Skeletal muscle satellite cell (primary cell): ENCODE data around the gene ZNF771.
"Not testable (repeated sequence)": the region's sequence is repeated elsewhere in the genome, so short reads cannot be mapped to it uniquely, and the experiment has no call there.

ENCODE experiments used
- H3K27me3 ChIP-seq: 2 replicates; pipeline ENCODE4 v1.7.0; 2013; ENCODE audit warnings: low read length; ENCODE audit not compliant: control insufficient read depth, insufficient read depth
- H3K36me3 ChIP-seq: 2 replicates; pipeline ENCODE4 v1.7.0; 2013; ENCODE audit warnings: mild to moderate bottlenecking, control low read depth, low read length; ENCODE audit not compliant: insufficient read depth
- H3K4me1 ChIP-seq: 2 replicates; pipeline ENCODE4 v1.7.0; 2013; ENCODE audit warnings: low read length; ENCODE audit not compliant: control insufficient read depth, insufficient read depth
- H3K4me2 ChIP-seq: 2 replicates; pipeline ENCODE4 v1.7.0; 2013; ENCODE audit warnings: mild to moderate bottlenecking, low read length
- H3K4me3 ChIP-seq: 2 replicates; pipeline ENCODE4 v1.7.0; 2013; ENCODE audit warnings: low read length
- H3K9ac ChIP-seq: 2 replicates; pipeline ENCODE4 v1.7.0; 2013; ENCODE audit warnings: mild to moderate bottlenecking, low read depth, low read length, moderate library complexity
- H3K9me3 ChIP-seq: replicated peaks from 2 replicates; pipeline ENCODE4 v1.7.0; 2013; ENCODE audit warnings: mild to moderate bottlenecking, control low read depth, low read length

Gene ZNF771

GRCh38 chr16:30445408-30446202 is 38.2 kb downstream of the ZNF771 start, which contains the start of gene SEPHS2:
TSS of gene SEPHS2 (minus strand) at chr16:30445874. CDS start at chr16:30445727, 147 bp downstream.
- Histone ChIP-seq H3K9ac (peak within 1 kb of the TSS; percentile 96), H3K9me3 (no peaks in the 10 kb centered on the region), H3K36me3 (peaks cover 16% of the 10 kb centered on the region), H3K4me1 (peaks cover 15% of the 10 kb centered on the region), H3K4me3 (peak within 1 kb of the TSS; percentile 81), H3K4me2 (peak within 1 kb of the TSS; percentile 90), H3K27me3 (no peaks in the 10 kb centered on the region)

- Histone ChIP-seq H3K9me3 (no peaks in the 10 kb centered on the region), H3K4me1 (peaks cover 15% of the 10 kb centered on the region), H3K4me2 (peak overlapping the region; percentile 90), H3K27me3 (no peaks in the 10 kb centered on the region), H3K9ac (peak overlapping the region; percentile 96), H3K36me3 (peaks cover 16% of the 10 kb centered on the region), H3K4me3 (peak overlapping the region; percentile 81)
Measured at GRCh38 chr16:30446203-30446595, 38.8 kb downstream of the ZNF771 start.

- peaks cover 16% of the 10 kb centered on the region for H3K36me3 ChIP-seq
- no peak overlapping the region for H3K4me3 ChIP-seq
- H3K9me3 ChIP-seq, result no peaks in the 10 kb centered on the region
- peaks cover 15% of the 10 kb centered on the region for H3K4me1 ChIP-seq
- no peak overlapping the region for H3K9ac ChIP-seq
- H3K27me3 ChIP-seq, result peaks cover 4% of the 10 kb centered on the region
- no peak overlapping the region for H3K4me2 ChIP-seq
Measured at GRCh38 chr16:30447512-30448226, 40.3 kb downstream of the ZNF771 start.

- no peaks in the 10 kb centered on the region for H3K9me3 ChIP-seq
- peaks cover 15% of the 10 kb centered on the region for H3K4me1 ChIP-seq
- H3K4me3 ChIP-seq, result no peak overlapping the region
- no peak overlapping the region for H3K4me2 ChIP-seq
- H3K27me3 ChIP-seq, result peaks cover 4% of the 10 kb centered on the region
- no peak overlapping the region for H3K9ac ChIP-seq
- peaks cover 7% of the 10 kb centered on the region for H3K36me3 ChIP-seq
Measured at GRCh38 chr16:30449116-30449435, 41.7 kb downstream of the ZNF771 start.

- peaks cover 22% of the 10 kb centered on the region for H3K27me3 ChIP-seq
- not testable (repeated sequence) for H3K9me3 ChIP-seq, H3K9ac ChIP-seq, H3K4me3 ChIP-seq, H3K4me1 ChIP-seq, H3K4me2 ChIP-seq, H3K36me3 ChIP-seq
Measured at GRCh38 chr16:30452709-30453580, 45.5 kb downstream of the ZNF771 start.

- no peaks in the 10 kb centered on the region for H3K4me1 ChIP-seq
- no peaks in the 10 kb centered on the region for H3K36me3 ChIP-seq
- H3K27me3 ChIP-seq, result peaks cover 22% of the 10 kb centered on the region
- H3K4me2 ChIP-seq, result no peak overlapping the region
- H3K4me3 ChIP-seq, result no peak overlapping the region
- H3K9me3 ChIP-seq, result no peaks in the 10 kb centered on the region
- no peak overlapping the region for H3K9ac ChIP-seq
Measured at GRCh38 chr16:30456302-30456701, 48.9 kb downstream of the ZNF771 start.

- Histone ChIP-seq H3K4me3 (no peak overlapping the region), H3K27me3 (peaks cover 21% of the 10 kb centered on the region), H3K9ac (no peak overlapping the region), H3K36me3 (no peaks in the 10 kb centered on the region), H3K4me1 (no peaks in the 10 kb centered on the region), H3K4me2 (no peak overlapping the region), H3K9me3 (no peaks in the 10 kb centered on the region)
Measured at GRCh38 chr16:30457256-30457655, 49.9 kb downstream of the ZNF771 start.

- Histone ChIP-seq H3K36me3 (no peaks in the 10 kb centered on the region), H3K4me2 (no peak overlapping the region), H3K4me1 (no peaks in the 10 kb centered on the region), H3K9ac (no peak overlapping the region), H3K9me3 (no peaks in the 10 kb centered on the region), H3K27me3 (peaks cover 18% of the 10 kb centered on the region), H3K4me3 (no peak overlapping the region)
Measured at GRCh38 chr16:30457743-30458560, 50.5 kb downstream of the ZNF771 start.

- Histone ChIP-seq H3K4me2 (no peak overlapping the region), H3K36me3 (no peaks in the 10 kb centered on the region), H3K4me1 (no peaks in the 10 kb centered on the region), H3K4me3 (no peak overlapping the region), H3K9ac (no peak overlapping the region), H3K9me3 (no peaks in the 10 kb centered on the region), H3K27me3 (peaks cover 18% of the 10 kb centered on the region)
Measured at GRCh38 chr16:30458561-30459394, 51.4 kb downstream of the ZNF771 start.

- Histone ChIP-seq H3K4me1 (no peaks in the 10 kb centered on the region), H3K36me3 (no peaks in the 10 kb centered on the region), H3K27me3 (peaks cover 15% of the 10 kb centered on the region), H3K9ac (no peak overlapping the region), H3K4me3 (no peak overlapping the region), H3K4me2 (no peak overlapping the region), H3K9me3 (no peaks in the 10 kb centered on the region)
Measured at GRCh38 chr16:30459456-30459855, 52.0 kb downstream of the ZNF771 start.
